Stimulated activated CD8-positive, alpha-beta memory T cell treated with anti-CD3 and anti-CD28 coated beads, Interleukin-7, amount 100 ng/mL, for 1 hour (primary cell): Measurements from ENCODE around the gene SPATA20.

Experiments
- DNase-seq, 2 donors: peaks; one replicate each; pipeline ENCODE4 v3.0.0-alpha.2; 2020; ENCODE audit warnings: low read depth in 2 of 2

Gene SPATA20

GRCh38 chr17:50599606-50600005 lies 52.6 kb downstream of the SPATA20 start:
- no peak for DNase-seq

GRCh38 chr17:50601823-50602375 lies 54.9 kb downstream of the SPATA20 start:
- no peak for DNase-seq

- no peak for DNase-seq
Measured at GRCh38 chr17:50602836-50603235, 55.9 kb downstream of the SPATA20 start.

- DNase-seq = no peak
Measured at GRCh38 chr17:50603340-50603739, 56.4 kb downstream of the SPATA20 start.

GRCh38 chr17:50604513-50604912 lies 57.5 kb downstream of the SPATA20 start:
- no peak for DNase-seq

GRCh38 chr17:50605429-50605828 lies 58.5 kb downstream of the SPATA20 start:
- DNase-seq = no peak
